Liver (tissue), 9 donors: ENCODE data around the gene YWHAB. TPM values are rescaled to one million over a fixed set of nuclear protein-coding genes. Genes with fewer than 3 reads are reported as not detected.

Source experiments
- DNase-seq: peaks from one replicate; pipeline ENCODE4 v3.0.0-alpha.2; 2017; ENCODE audit warnings: low spot score
- H3K27ac ChIP-seq, 2 donors: one replicate each; pipeline ENCODE4 v1.7.0; 2013; ENCODE audit warnings: inconsistent platforms in 2 of 2, low read length in 2 of 2, control low read depth in 1 of 2, low read depth in 1 of 2, mild to moderate bottlenecking in 1 of 2
- H3K27me3 ChIP-seq, 4 donors: one replicate each; pipeline versions ENCODE4 v1.6.1 to v1.7.0; 2013; ENCODE audit warnings: low read length in 3 of 4, inconsistent platforms in 1 of 4, mild to moderate bottlenecking in 1 of 4, moderate library complexity in 1 of 4; ENCODE audit not compliant: control insufficient read depth in 4 of 4, insufficient read depth in 4 of 4
- H3K36me3 ChIP-seq, 4 donors: one replicate each; pipeline versions ENCODE4 v1.6.1 to v1.7.0; 2013; ENCODE audit warnings: low read length in 3 of 4, mild to moderate bottlenecking in 3 of 4, low read depth in 1 of 4, moderate library complexity in 1 of 4; ENCODE audit not compliant: control insufficient read depth in 4 of 4, insufficient read depth in 3 of 4
- H3K4me1 ChIP-seq, 4 donors: one replicate each; pipeline versions ENCODE4 v1.6.1 to v1.7.0; 2013; ENCODE audit warnings: low read length in 3 of 4, mild to moderate bottlenecking in 3 of 4, moderate library complexity in 1 of 4; ENCODE audit not compliant: control insufficient read depth in 4 of 4, insufficient read depth in 4 of 4
- H3K4me3 ChIP-seq, 3 donors: one replicate each; pipeline versions ENCODE4 v1.6.1 to v1.7.0; 2013; ENCODE audit warnings: low read length in 3 of 3, control low read depth in 1 of 3, low read depth in 1 of 3, mild to moderate bottlenecking in 1 of 3
- H3K9ac ChIP-seq, 2 donors: one replicate each; pipeline ENCODE4 v1.7.0; 2013; ENCODE audit warnings: low read length in 2 of 2, mild to moderate bottlenecking in 2 of 2, moderate library complexity in 2 of 2, control low read depth in 1 of 2, low read depth in 1 of 2
- H3K9me3 ChIP-seq, 4 donors: one replicate each; pipeline versions ENCODE4 v1.6.1 to v1.7.0; 2013; ENCODE audit warnings: low read length in 3 of 4; ENCODE audit not compliant: control insufficient read depth in 4 of 4
- EGR1 ChIP-seq, 2 donors: IDR thresholded peaks; 2 replicates each; pipeline ENCODE4 v1.6.1; 2016 to 2018; ENCODE audit warnings: antibody characterized with exemption in 2 of 2, low read depth in 2 of 2
- FOXA1 ChIP-seq: IDR thresholded peaks from 2 replicates; pipeline ENCODE4 v1.6.1; 2016; ENCODE audit warnings: antibody characterized with exemption
- HNF4A ChIP-seq, 2 donors: conservative IDR thresholded peaks; 2 replicates each; pipeline ENCODE4 v1.6.1; 2016; ENCODE audit warnings: antibody characterized with exemption in 2 of 2, mild to moderate bottlenecking in 2 of 2
- HNF4G ChIP-seq: IDR thresholded peaks from 2 replicates; pipeline ENCODE4 v1.6.1; 2016; ENCODE audit warnings: antibody characterized with exemption
- JUND ChIP-seq, 2 donors: IDR thresholded peaks; 2 replicates each; pipeline ENCODE4 v1.6.1; 2016; ENCODE audit warnings: antibody characterized with exemption in 2 of 2
- RAD21 ChIP-seq, 2 donors: IDR thresholded peaks; 2 replicates each; pipeline ENCODE4 v1.6.1; 2016; ENCODE audit warnings: antibody characterized with exemption in 2 of 2, mild to moderate bottlenecking in 2 of 2
- TAF1 ChIP-seq: conservative IDR thresholded peaks from 2 replicates; pipeline ENCODE4 v1.6.1; 2016; ENCODE audit warnings: antibody characterized with exemption, mild to moderate bottlenecking
- WGBS: extraction: QIAGEN DNeasy Blood & Tissue Kit; methylation state at CpG from one replicate; pipeline ENCODE4 v1.1.7; 2013; 5-methylcytosine and 5-hydroxymethylcytosine counted together
- polyA plus RNA-seq, 2 donors: library from polyadenylated mRNA; stranded (reverse) in 1 of 2; unstranded in 1 of 2; fragments of 200-250 nt in 1 of 2; fragments of >200 nt in 1 of 2; fragmentation: Nextera tagmentation in 1 of 2; extraction: Ambion mirVana in 1 of 2; gene quantifications; one replicate each; pipeline versions ENCODE4 v1.2.1 to v1.2.3, GENCODE V29; 2013 to 2015
- total RNA-seq, 2 donors: library from RNA; depleted of rRNA; stranded (reverse); fragments of >200 nt; gene quantifications; one replicate each; pipeline ENCODE4 v1.2.3, GENCODE V29; 2014
- TF ChIP-seq, protein P1 (sequence below): IDR thresholded peaks from 2 replicates; pipeline ENCODE4 v1.6.1; 2016; ENCODE audit warnings: antibody characterized with exemption
- TF ChIP-seq, protein P2 (sequence below): IDR thresholded peaks from 2 replicates; pipeline ENCODE4 v1.6.1; 2016; ENCODE audit warnings: antibody characterized with exemption
- TF ChIP-seq, protein P3 (sequence below): IDR thresholded peaks from 2 replicates; pipeline ENCODE4 v1.6.1; 2016; ENCODE audit warnings: antibody characterized with exemption
- TF ChIP-seq, protein P4 (sequence below): fragments of 150-350 bp; IDR thresholded peaks from 2 replicates; pipeline ENCODE4 v1.5.1; 2017; ENCODE audit warnings: improper control_type of control experiment, low read depth, low read length; ENCODE audit not compliant: missing input control
- TF ChIP-seq, protein P5 (sequence below): IDR thresholded peaks from 2 replicates; pipeline ENCODE4 v1.6.1; 2016; ENCODE audit warnings: antibody characterized with exemption, mild to moderate bottlenecking
- donor health status: healthy.
- donor health status: healthy.
- donor health status: healthy.
- donor health status: healthy.
- donor health status: healthy.

YWHAB gene
- total and polyA plus RNA-seq, 4 donors = 41.6 to 86.5 (median 43.3) TPM

DNA sequence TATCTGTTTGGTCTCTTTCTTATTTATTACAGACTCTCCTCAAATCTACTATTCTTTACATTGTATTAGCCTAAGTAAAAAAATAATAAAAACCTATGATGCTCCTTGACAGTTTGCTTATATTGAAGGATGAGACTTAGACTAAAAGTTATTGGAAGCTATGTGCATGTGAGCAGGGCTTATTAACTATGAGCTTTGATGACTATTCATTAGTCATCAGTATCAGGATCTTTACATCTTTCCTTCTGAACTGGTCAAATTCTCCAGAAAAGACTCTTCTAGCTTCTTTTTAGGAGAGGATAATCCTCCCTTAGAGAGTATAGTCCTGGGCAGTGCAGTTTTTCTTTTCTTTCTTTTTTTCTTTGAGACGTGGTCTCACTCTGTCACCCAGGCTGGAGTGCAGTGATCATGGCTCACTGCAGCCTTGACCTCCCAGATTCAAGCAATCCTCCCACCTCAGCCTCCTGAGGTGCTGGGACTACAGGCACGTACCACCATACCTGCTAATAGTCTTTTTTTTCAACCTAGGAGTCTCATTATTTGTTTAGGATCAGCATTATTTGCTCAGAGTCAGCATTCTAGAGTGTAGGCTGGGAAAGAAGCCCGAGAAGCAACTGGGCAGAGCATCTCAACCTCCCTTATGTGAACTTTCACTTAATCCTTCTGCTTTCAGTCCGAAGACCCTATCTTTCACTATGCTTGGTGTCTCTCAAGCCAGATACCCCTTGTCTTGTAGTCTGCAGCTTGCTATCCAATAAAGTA, 37.1 kb upstream of the YWHAB start:
- Histone ChIP-seq H3K27me3 (peaks cover 0 to 7% (median under 1%) of the 10 kb centered on the region in 4 donors), H3K27ac (no peak overlapping the region), H3K4me3 (no peak overlapping the region), H3K9ac (no peak overlapping the region), H3K4me1 (no peaks in the 10 kb centered on the region), H3K36me3 (no peaks in the 10 kb centered on the region), H3K9me3 (no peaks in the 10 kb centered on the region)
- WGBS = 57% methylated on average over 4 of the region's 4 CpGs
- DNase-seq = no peak
- TF ChIP-seq, protein P1, sequence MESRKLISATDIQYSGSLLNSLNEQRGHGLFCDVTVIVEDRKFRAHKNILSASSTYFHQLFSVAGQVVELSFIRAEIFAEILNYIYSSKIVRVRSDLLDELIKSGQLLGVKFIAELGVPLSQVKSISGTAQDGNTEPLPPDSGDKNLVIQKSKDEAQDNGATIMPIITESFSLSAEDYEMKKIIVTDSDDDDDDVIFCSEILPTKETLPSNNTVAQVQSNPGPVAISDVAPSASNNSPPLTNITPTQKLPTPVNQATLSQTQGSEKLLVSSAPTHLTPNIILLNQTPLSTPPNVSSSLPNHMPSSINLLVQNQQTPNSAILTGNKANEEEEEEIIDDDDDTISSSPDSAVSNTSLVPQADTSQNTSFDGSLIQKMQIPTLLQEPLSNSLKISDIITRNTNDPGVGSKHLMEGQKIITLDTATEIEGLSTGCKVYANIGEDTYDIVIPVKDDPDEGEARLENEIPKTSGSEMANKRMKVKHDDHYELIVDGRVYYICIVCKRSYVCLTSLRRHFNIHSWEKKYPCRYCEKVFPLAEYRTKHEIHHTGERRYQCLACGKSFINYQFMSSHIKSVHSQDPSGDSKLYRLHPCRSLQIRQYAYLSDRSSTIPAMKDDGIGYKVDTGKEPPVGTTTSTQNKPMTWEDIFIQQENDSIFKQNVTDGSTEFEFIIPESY = no peak
- no peak for TF ChIP-seq HNF4A (conservative IDR thresholded peaks at IDR 0.05)
- TF ChIP-seq RAD21 (IDR thresholded peaks at IDR 0.05) = no peak
- no peak for TF ChIP-seq FOXA1
- TF ChIP-seq TAF1 = no peak
- TF ChIP-seq HNF4G = no peak
- TF ChIP-seq, protein P2, sequence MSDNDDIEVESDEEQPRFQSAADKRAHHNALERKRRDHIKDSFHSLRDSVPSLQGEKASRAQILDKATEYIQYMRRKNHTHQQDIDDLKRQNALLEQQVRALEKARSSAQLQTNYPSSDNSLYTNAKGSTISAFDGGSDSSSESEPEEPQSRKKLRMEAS = no peak
- TF ChIP-seq, protein P3, sequence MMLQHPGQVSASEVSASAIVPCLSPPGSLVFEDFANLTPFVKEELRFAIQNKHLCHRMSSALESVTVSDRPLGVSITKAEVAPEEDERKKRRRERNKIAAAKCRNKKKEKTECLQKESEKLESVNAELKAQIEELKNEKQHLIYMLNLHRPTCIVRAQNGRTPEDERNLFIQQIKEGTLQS = no peak
- TF ChIP-seq, protein P4, sequence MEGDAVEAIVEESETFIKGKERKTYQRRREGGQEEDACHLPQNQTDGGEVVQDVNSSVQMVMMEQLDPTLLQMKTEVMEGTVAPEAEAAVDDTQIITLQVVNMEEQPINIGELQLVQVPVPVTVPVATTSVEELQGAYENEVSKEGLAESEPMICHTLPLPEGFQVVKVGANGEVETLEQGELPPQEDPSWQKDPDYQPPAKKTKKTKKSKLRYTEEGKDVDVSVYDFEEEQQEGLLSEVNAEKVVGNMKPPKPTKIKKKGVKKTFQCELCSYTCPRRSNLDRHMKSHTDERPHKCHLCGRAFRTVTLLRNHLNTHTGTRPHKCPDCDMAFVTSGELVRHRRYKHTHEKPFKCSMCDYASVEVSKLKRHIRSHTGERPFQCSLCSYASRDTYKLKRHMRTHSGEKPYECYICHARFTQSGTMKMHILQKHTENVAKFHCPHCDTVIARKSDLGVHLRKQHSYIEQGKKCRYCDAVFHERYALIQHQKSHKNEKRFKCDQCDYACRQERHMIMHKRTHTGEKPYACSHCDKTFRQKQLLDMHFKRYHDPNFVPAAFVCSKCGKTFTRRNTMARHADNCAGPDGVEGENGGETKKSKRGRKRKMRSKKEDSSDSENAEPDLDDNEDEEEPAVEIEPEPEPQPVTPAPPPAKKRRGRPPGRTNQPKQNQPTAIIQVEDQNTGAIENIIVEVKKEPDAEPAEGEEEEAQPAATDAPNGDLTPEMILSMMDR = no peak
- TF ChIP-seq EGR1 (IDR thresholded peaks at IDR 0.05; ENCODE audit: low read depth in 2 of 2) = no peak
- no peak for TF ChIP-seq JUND (IDR thresholded peaks at IDR 0.05)

DNA sequence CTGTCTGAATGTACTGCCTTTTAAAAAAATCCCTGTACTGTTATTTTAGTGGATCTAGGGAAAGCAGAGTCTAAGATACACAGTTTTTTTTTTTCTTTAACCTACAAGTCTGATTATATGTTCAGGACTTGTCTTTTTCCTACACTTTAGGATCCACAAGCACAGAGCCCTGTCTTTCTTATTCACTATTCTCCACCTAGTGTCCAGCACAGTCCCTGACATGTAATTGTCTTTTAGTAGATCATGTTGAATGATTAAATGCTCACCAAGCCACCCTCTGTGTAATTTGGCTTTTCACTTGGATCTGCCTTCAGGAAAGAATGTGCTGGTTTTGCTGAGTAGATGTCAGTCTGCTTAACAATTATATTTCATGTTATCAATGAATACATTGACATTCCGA, 35.8 kb upstream of the YWHAB start:
- no peaks in the 10 kb centered on the region for H3K9me3 ChIP-seq
- TF ChIP-seq, protein P5, sequence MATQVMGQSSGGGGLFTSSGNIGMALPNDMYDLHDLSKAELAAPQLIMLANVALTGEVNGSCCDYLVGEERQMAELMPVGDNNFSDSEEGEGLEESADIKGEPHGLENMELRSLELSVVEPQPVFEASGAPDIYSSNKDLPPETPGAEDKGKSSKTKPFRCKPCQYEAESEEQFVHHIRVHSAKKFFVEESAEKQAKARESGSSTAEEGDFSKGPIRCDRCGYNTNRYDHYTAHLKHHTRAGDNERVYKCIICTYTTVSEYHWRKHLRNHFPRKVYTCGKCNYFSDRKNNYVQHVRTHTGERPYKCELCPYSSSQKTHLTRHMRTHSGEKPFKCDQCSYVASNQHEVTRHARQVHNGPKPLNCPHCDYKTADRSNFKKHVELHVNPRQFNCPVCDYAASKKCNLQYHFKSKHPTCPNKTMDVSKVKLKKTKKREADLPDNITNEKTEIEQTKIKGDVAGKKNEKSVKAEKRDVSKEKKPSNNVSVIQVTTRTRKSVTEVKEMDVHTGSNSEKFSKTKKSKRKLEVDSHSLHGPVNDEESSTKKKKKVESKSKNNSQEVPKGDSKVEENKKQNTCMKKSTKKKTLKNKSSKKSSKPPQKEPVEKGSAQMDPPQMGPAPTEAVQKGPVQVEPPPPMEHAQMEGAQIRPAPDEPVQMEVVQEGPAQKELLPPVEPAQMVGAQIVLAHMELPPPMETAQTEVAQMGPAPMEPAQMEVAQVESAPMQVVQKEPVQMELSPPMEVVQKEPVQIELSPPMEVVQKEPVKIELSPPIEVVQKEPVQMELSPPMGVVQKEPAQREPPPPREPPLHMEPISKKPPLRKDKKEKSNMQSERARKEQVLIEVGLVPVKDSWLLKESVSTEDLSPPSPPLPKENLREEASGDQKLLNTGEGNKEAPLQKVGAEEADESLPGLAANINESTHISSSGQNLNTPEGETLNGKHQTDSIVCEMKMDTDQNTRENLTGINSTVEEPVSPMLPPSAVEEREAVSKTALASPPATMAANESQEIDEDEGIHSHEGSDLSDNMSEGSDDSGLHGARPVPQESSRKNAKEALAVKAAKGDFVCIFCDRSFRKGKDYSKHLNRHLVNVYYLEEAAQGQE = no peak
- TF ChIP-seq RAD21 (IDR thresholded peaks at IDR 0.05) = no peak
- no peak overlapping the region for H3K9ac ChIP-seq
- no peaks in the 10 kb centered on the region for H3K4me1 ChIP-seq
- no peak overlapping the region for H3K4me3 ChIP-seq
- H3K36me3 ChIP-seq = no peaks in the 10 kb centered on the region
- H3K27ac ChIP-seq = no peak overlapping the region
- WGBS = 69% methylated on average over 1 of the region's 1 CpG
- H3K27me3 ChIP-seq = peaks cover 0 to 7% (median under 1%) of the 10 kb centered on the region in 4 donors
- DNase-seq = no peak
